Duodenal mucosa (tissue), 2 donors: Measurements from ENCODE around the gene HSF4.

Experiments used
- H3K27ac ChIP-seq: one replicate; pipeline ENCODE4 v1.7.0; 2013; ENCODE audit warnings: low read depth, low read length
- H3K27me3 ChIP-seq, 2 donors: one replicate each; pipeline ENCODE4 v1.7.0; 2013; ENCODE audit warnings: low read length in 2 of 2, control low read depth in 1 of 2; ENCODE audit not compliant: insufficient read depth in 2 of 2, control insufficient read depth in 1 of 2
- H3K36me3 ChIP-seq, 2 donors: one replicate each; pipeline ENCODE4 v1.7.0; 2013; ENCODE audit warnings: low read length in 2 of 2, control low read depth in 1 of 2; ENCODE audit not compliant: insufficient read depth in 2 of 2, control insufficient read depth in 1 of 2
- H3K4me1 ChIP-seq, 2 donors: one replicate each; pipeline ENCODE4 v1.7.0; 2013; ENCODE audit warnings: low read length in 2 of 2, control low read depth in 1 of 2; ENCODE audit not compliant: insufficient read depth in 2 of 2, control insufficient read depth in 1 of 2
- H3K4me3 ChIP-seq, 2 donors: one replicate each; pipeline ENCODE4 v1.7.0; 2013; ENCODE audit warnings: low read length in 2 of 2, low read depth in 1 of 2
- H3K9ac ChIP-seq, 2 donors: one replicate each; pipeline ENCODE4 v1.7.0; 2013; ENCODE audit warnings: low read length in 2 of 2, low read depth in 1 of 2
- H3K9me3 ChIP-seq, 2 donors: one replicate each; pipeline ENCODE4 v1.7.0; 2013; ENCODE audit warnings: low read length in 2 of 2, control low read depth in 1 of 2; ENCODE audit not compliant: control insufficient read depth in 1 of 2

Gene HSF4

GRCh38 chr16:67137605-67138004 lies 26.9 kb upstream of the HSF4 start:
- Histone ChIP-seq H3K27ac (no peak overlapping the region), H3K9ac (no peak overlapping the region), H3K4me3 (no peak overlapping the region), H3K36me3 (peaks cover 41 to 85% of the 10 kb centered on the region in 2 donors), H3K9me3 (no peaks in the 10 kb centered on the region), H3K4me1 (no peaks in the 10 kb centered on the region), H3K27me3 (no peaks in the 10 kb centered on the region)

DNA sequence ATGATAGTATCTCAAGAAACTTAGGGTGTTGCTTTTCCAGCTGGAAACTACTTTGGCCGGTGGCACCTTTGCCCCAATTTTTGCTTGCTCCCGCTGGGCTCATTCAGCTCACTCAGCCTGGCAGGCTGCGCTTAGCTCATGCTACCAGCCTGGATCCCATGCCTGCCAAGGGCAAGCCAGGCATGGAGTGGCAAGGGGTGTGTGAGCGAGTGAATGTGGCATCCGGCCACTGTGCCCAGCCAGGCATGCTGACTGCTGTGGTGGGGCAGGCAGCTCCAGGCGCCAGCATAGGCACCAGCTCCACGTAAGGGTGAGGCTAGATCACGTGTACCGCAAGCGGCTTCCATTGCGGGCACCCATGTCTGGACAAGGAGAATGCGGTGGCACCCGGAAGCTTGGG lies 23.2 kb upstream of the HSF4 start:
- Histone ChIP-seq H3K9ac (no peak overlapping the region), H3K4me1 (no peaks in the 10 kb centered on the region), H3K36me3 (peaks cover 33 to 87% of the 10 kb centered on the region in 2 donors), H3K9me3 (no peaks in the 10 kb centered on the region), H3K27ac (no peak overlapping the region), H3K27me3 (no peaks in the 10 kb centered on the region), H3K4me3 (no peak overlapping the region)

GRCh38 chr16:67142342-67142741 lies 22.2 kb upstream of the HSF4 start:
- H3K27ac ChIP-seq, result no peak overlapping the region
- peaks cover 34 to 93% of the 10 kb centered on the region in 2 donors for H3K36me3 ChIP-seq
- no peaks in the 10 kb centered on the region for H3K27me3 ChIP-seq

GRCh38 chr16:67144943-67145342 lies 19.6 kb upstream of the HSF4 start:
- Histone ChIP-seq H3K27ac (no peak overlapping the region), H3K4me1 (no peaks in the 10 kb centered on the region), H3K27me3 (no peaks in the 10 kb centered on the region), H3K36me3 (peaks cover 28 to 86% of the 10 kb centered on the region in 2 donors), H3K9me3 (no peaks in the 10 kb centered on the region), H3K9ac (no peak overlapping the region), H3K4me3 (no peak overlapping the region)

More at GRCh38 chr16:67142342-67142741, 22.2 kb upstream of the HSF4 start:
- H3K4me3 ChIP-seq, result no peak overlapping the region
- no peaks in the 10 kb centered on the region for H3K4me1 ChIP-seq
- no peak overlapping the region for H3K9ac ChIP-seq
- no peaks in the 10 kb centered on the region for H3K9me3 ChIP-seq

DNA sequence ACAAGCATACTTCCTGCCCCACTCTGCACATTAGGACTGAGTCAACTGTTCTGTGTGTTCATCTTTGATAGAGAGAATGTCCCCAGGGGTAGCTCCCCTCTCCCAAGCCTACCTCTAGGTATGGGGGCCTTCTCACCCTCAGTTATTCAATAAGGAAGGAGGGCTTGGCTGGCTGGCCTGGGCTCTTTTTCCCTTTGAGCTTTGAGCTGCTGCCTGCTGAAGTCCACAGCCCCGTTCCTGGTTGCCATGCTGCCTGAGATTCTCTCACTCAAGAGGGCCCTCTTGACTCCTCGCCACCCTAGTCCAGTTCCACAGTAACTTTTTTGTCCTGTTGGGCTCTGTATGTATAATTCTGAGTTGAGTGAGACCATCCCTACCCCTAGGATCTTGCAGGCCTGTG lies 18.8 kb upstream of the HSF4 start:
- no peak overlapping the region for H3K27ac ChIP-seq
- no peak overlapping the region for H3K4me3 ChIP-seq
- H3K9ac ChIP-seq, result no peak overlapping the region
- H3K9me3 ChIP-seq, result no peaks in the 10 kb centered on the region
- peaks cover 0 to 3% of the 10 kb centered on the region in 2 donors for H3K4me1 ChIP-seq
- peaks cover 20 to 78% of the 10 kb centered on the region in 2 donors for H3K36me3 ChIP-seq
- H3K27me3 ChIP-seq, result no peaks in the 10 kb centered on the region

GRCh38 chr16:67146523-67147357 lies 17.8 kb upstream of the HSF4 start:
- Histone ChIP-seq H3K27ac (no peak overlapping the region), H3K36me3 (peaks cover 17 to 68% of the 10 kb centered on the region in 2 donors), H3K9me3 (no peaks in the 10 kb centered on the region), H3K4me1 (peaks cover 0 to 10% of the 10 kb centered on the region in 2 donors), H3K4me3 (no peak overlapping the region), H3K9ac (no peak overlapping the region), H3K27me3 (no peaks in the 10 kb centered on the region)

DNA sequence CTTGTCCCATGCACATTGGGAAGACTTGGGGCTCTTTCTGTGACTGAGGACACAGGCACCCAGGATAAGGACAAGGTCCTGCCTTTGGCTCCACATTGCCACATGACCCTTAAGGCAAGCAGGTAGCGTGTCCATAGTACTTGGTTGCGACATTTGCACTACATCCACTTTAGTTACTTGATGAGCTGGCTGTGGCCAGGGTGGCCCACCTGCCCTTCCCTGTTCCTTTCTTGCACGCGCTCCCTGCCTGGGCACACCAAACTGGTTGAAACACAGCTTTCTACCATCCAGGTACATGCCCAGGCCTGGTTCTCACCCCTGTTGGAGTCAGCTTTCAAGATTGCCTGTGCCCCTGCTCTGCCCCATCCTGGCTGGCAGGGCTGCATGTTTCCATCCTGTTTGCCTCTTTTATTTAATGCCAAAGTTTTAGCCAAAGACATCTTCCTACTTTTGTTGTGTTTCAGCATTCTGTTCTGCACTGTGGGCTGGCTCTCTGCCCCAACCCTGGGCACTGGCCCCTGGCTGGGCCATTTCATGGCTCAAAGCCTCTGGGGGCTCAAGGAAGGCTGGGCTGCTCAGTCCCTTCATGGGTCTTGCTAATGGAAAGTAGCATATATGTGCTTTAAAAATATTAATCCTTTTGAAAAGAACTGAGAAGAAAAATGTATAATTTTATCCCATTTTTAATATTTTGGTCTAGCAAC lies 17.0 kb upstream of the HSF4 start:
- Histone ChIP-seq H3K27me3 (no peaks in the 10 kb centered on the region), H3K4me1 (peaks cover 0 to 10% of the 10 kb centered on the region in 2 donors), H3K4me3 (no peak overlapping the region), H3K9ac (no peak overlapping the region), H3K27ac (no peak overlapping the region), H3K9me3 (no peaks in the 10 kb centered on the region), H3K36me3 (peaks cover 17 to 59% of the 10 kb centered on the region in 2 donors)

DNA sequence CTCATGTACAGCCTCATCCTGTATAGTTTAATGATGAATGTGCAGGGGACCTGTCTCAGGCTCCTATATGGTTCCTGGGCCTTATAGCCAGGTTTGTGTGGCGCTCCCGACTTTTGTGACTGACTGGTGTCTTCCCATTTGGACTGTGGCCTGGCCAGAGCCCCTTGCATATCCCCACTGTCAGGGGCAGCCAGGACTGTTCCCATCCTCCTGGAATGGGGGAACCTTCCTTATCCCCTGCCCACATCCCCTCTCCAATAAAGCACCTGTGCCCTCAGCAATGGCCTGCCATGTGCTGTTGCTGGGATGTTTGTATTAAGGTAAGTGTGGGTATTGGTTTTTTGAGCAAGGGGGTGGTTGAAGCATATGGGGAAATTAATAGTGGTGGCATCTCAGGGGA lies 16.3 kb upstream of the HSF4 start:
- no peaks in the 10 kb centered on the region for H3K27me3 ChIP-seq
- H3K9me3 ChIP-seq, result no peaks in the 10 kb centered on the region
- no peak overlapping the region for H3K4me3 ChIP-seq
- no peak overlapping the region for H3K9ac ChIP-seq
- H3K4me1 ChIP-seq, result peaks cover 0 to 10% of the 10 kb centered on the region in 2 donors
- H3K36me3 ChIP-seq, result peaks cover 17 to 54% of the 10 kb centered on the region in 2 donors
- no peak overlapping the region for H3K27ac ChIP-seq

GRCh38 chr16:67148656-67149275 lies 15.8 kb upstream of the HSF4 start:
- peaks cover 17 to 50% of the 10 kb centered on the region in 2 donors for H3K36me3 ChIP-seq

More at GRCh38 chr16:67148656-67149275, 15.8 kb upstream of the HSF4 start:
- Histone ChIP-seq H3K27me3 (no peaks in the 10 kb centered on the region), H3K4me1 (peaks cover 0 to 10% of the 10 kb centered on the region in 2 donors), H3K9me3 (no peaks in the 10 kb centered on the region), H3K9ac (no peak overlapping the region), H3K27ac (no peak overlapping the region), H3K4me3 (no peak overlapping the region)
